GM12872 (cell line): ENCODE data around the gene PITRM1.

ENCODE experiments used
- TF ChIP-seq, protein P1 (sequence below): IDR thresholded peaks from 3 replicates; pipeline ENCODE4 v1.5.1; 2011; ENCODE audit warnings: low read depth, mild to moderate bottlenecking, low read length, moderate library complexity; ENCODE audit not compliant: insufficient read depth

PITRM1 gene

GRCh38 chr10:3213208-3213607, 40.6 kb upstream of the PITRM1 start:
- TF ChIP-seq, protein P1, sequence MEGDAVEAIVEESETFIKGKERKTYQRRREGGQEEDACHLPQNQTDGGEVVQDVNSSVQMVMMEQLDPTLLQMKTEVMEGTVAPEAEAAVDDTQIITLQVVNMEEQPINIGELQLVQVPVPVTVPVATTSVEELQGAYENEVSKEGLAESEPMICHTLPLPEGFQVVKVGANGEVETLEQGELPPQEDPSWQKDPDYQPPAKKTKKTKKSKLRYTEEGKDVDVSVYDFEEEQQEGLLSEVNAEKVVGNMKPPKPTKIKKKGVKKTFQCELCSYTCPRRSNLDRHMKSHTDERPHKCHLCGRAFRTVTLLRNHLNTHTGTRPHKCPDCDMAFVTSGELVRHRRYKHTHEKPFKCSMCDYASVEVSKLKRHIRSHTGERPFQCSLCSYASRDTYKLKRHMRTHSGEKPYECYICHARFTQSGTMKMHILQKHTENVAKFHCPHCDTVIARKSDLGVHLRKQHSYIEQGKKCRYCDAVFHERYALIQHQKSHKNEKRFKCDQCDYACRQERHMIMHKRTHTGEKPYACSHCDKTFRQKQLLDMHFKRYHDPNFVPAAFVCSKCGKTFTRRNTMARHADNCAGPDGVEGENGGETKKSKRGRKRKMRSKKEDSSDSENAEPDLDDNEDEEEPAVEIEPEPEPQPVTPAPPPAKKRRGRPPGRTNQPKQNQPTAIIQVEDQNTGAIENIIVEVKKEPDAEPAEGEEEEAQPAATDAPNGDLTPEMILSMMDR, result no peak

- TF ChIP-seq, protein P1, result no peak
Observed at GRCh38 chr10:3210251-3210877, 37.8 kb upstream of the PITRM1 start.

GRCh38 chr10:3208481-3209406, 36.2 kb upstream of the PITRM1 start:
- TF ChIP-seq, protein P1, result no peak

- TF ChIP-seq, protein P1, result no peak
Observed at GRCh38 chr10:3207351-3207750, 34.8 kb upstream of the PITRM1 start.

DNA sequence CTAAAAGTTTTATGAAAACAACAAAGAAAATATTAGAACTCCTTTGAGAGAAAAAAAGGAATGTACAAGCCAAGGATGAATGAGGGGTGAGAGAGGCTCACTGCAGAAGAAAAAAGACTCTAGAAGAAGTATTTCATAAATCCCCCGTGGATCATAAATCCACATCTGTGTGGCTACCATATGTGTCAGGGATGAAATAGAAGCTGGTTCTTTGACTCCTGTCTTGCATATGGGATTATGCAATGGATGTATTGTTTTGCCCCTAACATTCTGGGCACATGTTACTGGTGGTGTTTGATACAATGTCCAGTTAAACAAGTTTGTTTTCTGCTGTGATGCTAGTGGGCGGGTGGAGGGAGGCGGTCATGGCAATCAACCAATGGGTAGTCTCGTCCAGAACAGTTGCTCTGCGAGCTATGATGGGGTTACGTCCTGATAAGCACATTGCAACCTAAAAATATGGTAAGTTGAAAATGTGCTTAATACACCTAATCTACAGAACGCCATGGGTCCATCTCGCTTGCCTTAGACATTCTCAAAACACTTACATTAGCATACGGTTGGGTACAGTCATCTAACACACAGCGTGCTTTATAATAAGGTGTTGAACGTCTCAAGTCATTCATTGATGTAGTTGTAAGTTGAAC, 34.1 kb upstream of the PITRM1 start:
- TF ChIP-seq, protein P1, result no peak

DNA sequence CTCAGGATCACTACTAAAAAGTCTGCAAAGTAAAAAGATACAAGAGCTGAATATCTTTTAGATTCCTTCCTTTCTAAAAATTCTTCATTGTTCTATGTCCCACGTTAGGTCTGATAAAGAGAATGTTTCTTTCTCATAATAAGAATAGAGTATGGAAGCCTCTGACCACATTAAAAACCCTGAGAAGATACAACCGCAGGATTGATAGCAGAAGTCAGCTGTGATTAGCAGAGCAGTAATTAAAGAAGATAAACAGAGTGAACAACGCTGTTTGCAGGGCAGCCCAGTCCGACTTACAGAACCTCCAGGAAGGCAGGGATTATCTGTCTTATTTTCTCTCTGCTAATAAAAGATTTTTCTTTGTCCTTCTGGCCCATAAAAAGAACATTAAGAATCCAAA, 31.4 kb upstream of the PITRM1 start:
- TF ChIP-seq, protein P1, result no peak
